SKM-1 treated with dmso at 0.1 percent for 144 hours (cell line): ENCODE data around the gene ITIH4.

Experiments
- DNase-seq: peaks from one replicate; lab custom pipeline; 2025; ENCODE audit not compliant: unreplicated experiment; lab: John Stamatoyannopoulos, UW

The ITIH4 gene

GRCh38 chr3:52849656-52850055 lies 19.2 kb upstream of the ITIH4 start:
- no peak for DNase-seq

DNA sequence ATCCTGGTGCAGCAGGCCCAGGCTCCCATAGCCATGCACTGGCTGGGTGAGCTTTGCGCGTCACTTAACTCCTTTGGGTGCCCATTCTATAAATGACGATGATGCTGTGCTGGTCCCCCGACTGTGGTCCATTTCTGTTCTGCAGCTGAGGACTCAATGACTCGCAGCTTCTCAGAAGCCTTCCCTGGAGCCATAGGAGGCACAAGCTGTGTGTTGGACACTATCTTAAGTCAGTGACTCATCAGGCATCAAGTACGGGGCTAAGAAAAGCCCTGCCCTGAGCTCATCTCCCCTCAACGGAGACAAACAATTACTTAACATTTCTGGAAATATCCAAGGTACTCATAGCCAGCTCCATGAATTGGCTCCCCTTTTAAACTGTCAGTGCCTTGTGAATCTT lies 18.1 kb upstream of the ITIH4 start:
- no peak for DNase-seq

DNA sequence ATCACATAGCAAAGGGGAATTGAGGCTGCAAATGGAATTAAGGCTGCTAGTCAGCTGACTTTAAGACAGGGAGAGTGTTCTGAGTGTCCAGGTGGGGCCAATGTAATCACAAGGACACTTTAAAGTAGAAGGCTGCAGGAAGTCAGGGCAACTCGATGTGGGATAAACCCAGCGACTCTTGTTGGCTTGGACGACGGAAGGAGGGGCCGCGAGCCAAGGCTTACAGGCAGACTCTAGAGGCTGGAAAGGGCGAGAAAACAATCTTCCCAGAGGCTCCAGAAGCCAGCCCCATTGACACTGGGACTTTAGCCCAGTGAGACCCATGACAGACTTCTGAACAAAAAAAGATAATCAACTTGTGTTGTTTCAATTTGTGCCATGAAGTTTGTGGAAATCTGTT lies 17.3 kb upstream of the ITIH4 start:
- no peak for DNase-seq

DNA sequence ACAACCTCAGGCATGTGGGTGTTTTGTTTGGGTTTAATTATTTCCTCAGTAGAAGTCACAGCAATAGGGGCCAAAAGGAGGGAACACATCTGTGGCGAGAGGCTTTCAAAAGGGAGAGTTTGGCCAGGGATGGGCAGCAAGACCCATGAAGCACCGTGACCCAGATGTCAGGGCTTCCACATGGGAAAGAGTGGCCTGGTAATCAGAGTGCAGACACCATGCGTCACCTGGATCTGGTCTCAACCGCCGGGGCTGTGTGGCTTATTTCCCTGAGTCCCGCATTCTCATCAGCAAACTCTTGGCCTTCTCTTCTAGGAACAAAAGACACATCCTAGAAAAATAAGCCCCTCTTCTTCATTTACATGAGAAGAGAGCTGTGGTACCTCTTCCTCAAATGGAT lies 16.8 kb upstream of the ITIH4 start:
- DNase-seq = no peak

DNA sequence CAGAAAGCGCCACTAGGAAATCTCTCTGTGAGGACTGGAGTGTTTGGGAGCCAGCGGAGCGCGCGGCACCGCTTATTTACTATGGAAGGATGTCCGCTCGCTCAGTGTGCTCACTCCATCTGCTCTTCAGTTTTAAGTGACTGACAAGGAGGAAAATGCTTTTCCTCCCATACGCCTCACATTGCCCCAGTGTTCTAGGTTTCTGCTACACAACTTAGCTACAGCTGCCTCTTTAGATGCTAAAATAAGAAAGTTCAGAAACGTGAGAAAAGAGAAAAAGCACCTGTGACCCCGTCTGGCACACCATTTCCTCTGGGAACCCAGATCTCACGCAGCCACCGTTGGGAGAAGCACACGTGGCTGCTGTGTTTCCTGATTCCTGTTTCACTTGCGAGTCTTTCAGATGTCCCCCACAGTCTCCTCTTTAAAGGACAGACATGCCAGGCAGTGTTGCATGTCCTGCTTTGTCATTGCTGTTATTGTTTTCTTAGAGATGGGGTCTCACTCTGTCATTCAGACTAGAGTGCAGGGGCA lies 16.0 kb upstream of the ITIH4 start:
- no peak for DNase-seq

DNA sequence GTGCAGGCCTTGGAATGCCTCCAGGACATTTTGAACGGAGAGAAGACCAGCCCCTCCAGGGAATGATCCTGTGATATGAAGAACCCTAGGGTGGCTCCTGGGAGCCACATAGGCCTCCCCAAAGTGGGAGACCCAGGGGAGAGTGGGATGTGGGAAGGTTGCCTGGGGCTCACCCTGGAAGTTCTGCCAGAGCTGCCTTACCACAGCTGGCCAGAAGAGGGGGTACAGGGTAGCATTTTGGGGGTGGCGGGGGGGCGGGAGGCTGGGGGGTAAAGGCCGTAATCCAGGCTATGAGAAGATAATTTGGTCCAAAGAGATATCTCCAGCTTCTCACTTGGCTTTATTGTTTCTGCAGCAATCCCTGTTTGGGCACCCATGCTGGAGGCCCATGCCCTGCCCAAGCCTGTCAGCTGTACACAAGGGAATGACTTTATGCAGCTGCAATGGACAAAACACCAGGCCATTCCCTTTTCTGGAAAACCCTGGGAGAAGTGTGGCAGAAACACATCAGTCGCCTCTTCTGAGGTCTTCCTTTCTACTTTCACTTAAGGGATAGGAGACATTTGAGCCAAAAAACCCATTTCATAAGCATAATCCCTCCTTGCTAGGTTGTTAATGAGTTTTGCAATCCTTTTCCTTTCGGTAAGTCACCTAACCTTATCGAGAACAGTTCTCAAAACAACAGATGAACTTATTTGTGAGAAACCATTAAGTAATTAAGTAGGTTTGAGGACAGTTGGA lies 15.4 kb upstream of the ITIH4 start:
- no peak for DNase-seq

DNA sequence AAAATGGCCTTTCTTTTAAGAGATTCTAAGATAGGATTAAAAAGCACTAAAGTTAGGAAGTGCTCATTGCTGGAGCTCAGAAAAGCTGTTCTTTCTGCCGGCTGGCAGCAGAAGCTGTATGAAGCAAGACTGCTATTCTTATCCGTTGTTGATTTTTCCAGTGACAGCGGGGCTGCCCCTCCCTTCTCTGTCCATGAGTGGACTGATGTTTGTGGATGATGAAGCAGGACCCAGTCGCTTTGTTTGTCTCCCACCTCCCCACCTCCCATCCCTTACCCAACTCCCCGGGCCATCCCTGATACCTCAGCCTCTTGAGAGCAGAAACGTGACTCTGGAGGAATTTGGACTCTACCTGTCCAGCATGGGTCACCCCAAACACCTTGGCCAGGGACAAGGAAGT lies 14.7 kb upstream of the ITIH4 start:
- peak; percentile 35 for DNase-seq

- DNase-seq = peak; percentile 46
Observed at GRCh38 chr3:52844290-52844975, 14.0 kb upstream of the ITIH4 start.

GRCh38 chr3:52843881-52844280 lies 13.4 kb upstream of the ITIH4 start:
- DNase-seq = no peak

DNA sequence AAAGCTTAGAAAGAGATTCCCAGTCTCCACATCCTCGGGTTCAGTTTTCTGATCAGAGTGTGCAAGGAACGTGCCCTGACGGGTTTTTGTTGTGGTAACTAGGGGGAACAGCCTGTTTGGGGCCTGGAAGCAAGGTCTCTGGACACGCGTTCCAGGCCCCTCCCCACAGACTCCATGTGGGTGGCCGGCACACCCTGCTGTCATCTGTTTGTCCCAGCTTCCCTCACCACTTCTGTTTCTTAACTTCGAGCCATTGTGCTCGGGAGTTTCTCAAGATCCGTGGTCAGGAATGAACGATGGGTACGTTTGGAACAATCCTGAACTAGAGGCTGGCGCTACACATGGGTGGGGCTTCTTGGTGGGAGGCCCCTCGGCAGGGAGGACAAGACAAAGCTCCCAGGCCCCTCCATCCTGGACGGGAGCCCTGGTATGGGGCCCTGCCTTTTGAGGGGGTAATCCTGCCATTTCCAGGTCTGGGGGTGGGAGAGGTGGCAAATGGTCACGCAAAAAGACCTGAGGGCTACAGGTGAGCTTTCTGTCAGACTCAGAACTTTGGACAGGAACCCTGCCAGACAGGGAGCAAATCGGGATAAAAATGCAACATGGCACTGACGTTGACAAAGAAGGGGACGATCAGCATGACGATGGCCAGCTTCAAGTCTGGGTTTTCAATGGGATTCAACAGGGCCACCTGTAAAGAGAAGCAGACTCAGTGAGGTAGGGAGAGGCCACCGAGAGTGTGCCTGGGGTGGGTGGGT lies 12.8 kb upstream of the ITIH4 start:
- peak; percentile 25 for DNase-seq

- DNase-seq = no peak
Observed at GRCh38 chr3:52842424-52842823, 12.0 kb upstream of the ITIH4 start.

DNA sequence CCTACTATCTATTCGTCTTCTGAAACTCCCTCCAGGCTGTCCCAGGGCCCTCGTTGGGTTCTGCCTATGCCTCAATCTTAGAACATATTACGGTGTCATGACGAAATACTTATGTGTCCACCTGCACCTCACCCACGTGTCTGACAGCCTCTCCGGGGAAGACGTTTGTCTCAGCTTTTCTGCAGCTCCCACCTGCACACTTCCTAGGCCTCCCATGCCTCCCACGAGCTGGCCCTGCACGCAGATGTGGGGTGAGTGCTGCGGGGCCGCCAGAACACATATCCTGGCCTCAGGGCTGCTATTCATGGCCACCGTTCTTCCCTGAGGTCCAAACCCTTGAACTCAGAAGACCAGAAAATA lies 11.5 kb upstream of the ITIH4 start:
- DNase-seq = no peak

GRCh38 chr3:52841211-52841980 lies 10.9 kb upstream of the ITIH4 start:
- no peak for DNase-seq

GRCh38 chr3:52839892-52840545 lies 9.5 kb upstream of the ITIH4 start:
- no peak for DNase-seq

DNA sequence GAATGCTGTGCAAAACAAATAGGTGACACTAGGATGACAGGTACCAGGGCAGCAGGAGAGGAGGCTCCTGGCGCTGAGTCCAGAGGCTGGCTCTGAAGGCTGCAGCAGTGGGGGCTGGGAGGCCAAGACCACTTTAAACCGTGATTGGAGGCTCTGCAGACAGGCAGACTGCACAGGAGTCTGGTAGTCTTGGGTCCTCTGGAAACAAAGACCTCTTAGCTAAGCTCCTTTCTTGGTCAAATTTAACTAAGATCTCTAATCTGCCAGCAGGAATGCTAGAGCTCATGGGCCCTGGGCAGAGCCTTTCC lies 8.8 kb upstream of the ITIH4 start:
- DNase-seq = no peak

GRCh38 chr3:52838561-52839267 lies 8.2 kb upstream of the ITIH4 start:
- no peak for DNase-seq

DNA sequence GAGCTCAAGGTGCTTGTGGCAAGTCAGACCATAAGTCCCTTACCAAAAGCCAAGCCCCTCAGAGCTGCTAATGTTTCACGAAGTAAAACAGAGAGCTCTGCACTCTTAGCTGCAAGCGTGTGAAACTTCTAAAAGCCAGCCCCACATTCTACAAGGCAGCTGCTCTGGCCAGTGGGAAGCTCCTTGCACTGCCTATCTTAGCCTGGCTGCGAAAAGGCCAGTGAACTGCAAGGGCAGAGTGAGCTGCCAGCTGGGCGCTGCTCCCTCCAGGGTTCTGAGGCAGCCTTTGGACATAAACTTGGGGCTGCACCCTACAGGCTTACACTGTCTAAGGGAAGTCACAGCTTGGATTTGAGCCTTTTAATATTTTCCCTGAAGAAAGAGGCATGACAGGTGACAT lies 6.5 kb upstream of the ITIH4 start:
- DNase-seq = no peak

- no peak for DNase-seq
Observed at GRCh38 chr3:52836471-52836845, 6.0 kb upstream of the ITIH4 start.

- no peak for DNase-seq
Observed at GRCh38 chr3:52835766-52836470, 5.4 kb upstream of the ITIH4 start.
